ENCODE measurements around the gene ID1.
"Not testable (repeated sequence)": the region's sequence is repeated elsewhere in the genome, so short reads cannot be mapped to it uniquely, and the experiment has no call there.

The ID1 gene

GRCh38 chr20:31573555-31574321, 31.4 kb upstream of the ID1 start:
- no peak for DNase-seq

- not testable (repeated sequence) for DNase-seq
These were observed 30.1 kb upstream of the ID1 start for GRCh38 chr20:31574986-31575385.

- no peak for DNase-seq
These were observed 28.3 kb upstream of the ID1 start for GRCh38 chr20:31576751-31577150.

- DNase-seq: no peak
These were observed 27.9 kb upstream of the ID1 start for GRCh38 chr20:31577194-31577593.

GRCh38 chr20:31578448-31579138, 26.5 kb upstream of the ID1 start:
- no peak for DNase-seq

- DNase-seq: no peak
These were observed 25.8 kb upstream of the ID1 start for GRCh38 chr20:31579245-31579644.

GRCh38 chr20:31579941-31580651, 25.0 kb upstream of the ID1 start:
- DNase-seq: not testable (repeated sequence)

GRCh38 chr20:31580706-31581105, 24.4 kb upstream of the ID1 start:
- no peak for DNase-seq

GRCh38 chr20:31581391-31581790, 23.7 kb upstream of the ID1 start:
- DNase-seq: no peak

- DNase-seq: no peak
These were observed 17.3 kb upstream of the ID1 start for GRCh38 chr20:31587545-31588389.

- DNase-seq: no peak
These were observed 14.3 kb upstream of the ID1 start for GRCh38 chr20:31590717-31591225.

GRCh38 chr20:31593221-31594001, 11.7 kb upstream of the ID1 start:
- no peak for DNase-seq

GRCh38 chr20:31594002-31594557, 11.0 kb upstream of the ID1 start:
- DNase-seq: no peak

GRCh38 chr20:31594558-31595379, 10.3 kb upstream of the ID1 start:
- no peak for DNase-seq

- no peak for DNase-seq
These were observed 9.8 kb upstream of the ID1 start for GRCh38 chr20:31595380-31595653.

- peak in 1 of 2 donors; percentile 21 for DNase-seq
These were observed 9.3 kb upstream of the ID1 start for GRCh38 chr20:31595654-31596411.

GRCh38 chr20:31596412-31596715, 8.7 kb upstream of the ID1 start:
- DNase-seq: not testable (repeated sequence)

GRCh38 chr20:31596831-31597480, 8.1 kb upstream of the ID1 start:
- no peak for DNase-seq

- no peak for DNase-seq
These were observed 7.6 kb upstream of the ID1 start for GRCh38 chr20:31597481-31597855.

GRCh38 chr20:31602431-31602778, 2.7 kb upstream of the ID1 start:
- no peak for DNase-seq

Measured in hippocampal formation (tissue), 2 donors.